H1 (cell line): ENCODE measurements around the gene TMEM120B. TPM values are rescaled to one million over a fixed set of nuclear protein-coding genes. Genes with fewer than 3 reads are reported as not detected.
A peak's percentile ranks its signal among the peaks of the same experiment; 100 is the strongest.

Source experiments
- CTCF ChIA-PET: fragments of 300-600 bp; sonication (Branson Sonifier 250); formaldehyde crosslinking; loops from one replicate; lab custom pipeline; 2021; ENCODE audit not compliant: partially characterized antibody; lab: Charles Lee
- POLR2A ChIA-PET: fragments of 300-600 bp; sonication (Branson Sonifier 250); formaldehyde crosslinking; loops from one replicate; lab custom pipeline; 2021; ENCODE audit warnings: inconsistent platforms; ENCODE audit not compliant: partially characterized antibody; lab: Charles Lee
- DNase-seq, 2 experiments: peaks; one replicate each; pipeline versions ENCODE4 v3.0.0 to v3.0.0-alpha.2; 2010 to 2022; ENCODE audit warnings: low spot score in 2 of 2, low read depth in 1 of 2, mixed read lengths in 1 of 2
- FAIRE-seq: peaks from 2 replicates; lab custom pipeline; 2011; peaks lifted over from hg19 to GRCh38; lab: Jason Lieb, UNC
- H2AFZ ChIP-seq: 2 replicates; pipeline ENCODE4 v1.8.1; 2012; ENCODE audit warnings: low read length, inconsistent platforms
- H2AK5ac ChIP-seq: 2 replicates; pipeline ENCODE4 v1.6.1; 2013; ENCODE audit warnings: low read depth, low read length
- H2BK120ac ChIP-seq: replicated peaks from 2 replicates; pipeline ENCODE3; 2013; ENCODE audit warnings: low read depth, low read length, inconsistent platforms
- H2BK12ac ChIP-seq: 2 replicates; pipeline ENCODE4 v1.6.1; 2013; ENCODE audit warnings: low read depth, low read length
- H2BK15ac ChIP-seq: 2 replicates; pipeline ENCODE4 v1.6.1; 2013; ENCODE audit warnings: low read length
- H2BK20ac ChIP-seq: 2 replicates; pipeline ENCODE4 v1.6.1; 2013; ENCODE audit warnings: low read length
- H2BK5ac ChIP-seq: 2 replicates; pipeline ENCODE4 v1.6.1; 2013; ENCODE audit warnings: low read depth, low read length
- H3K14ac ChIP-seq: 2 replicates; pipeline ENCODE4 v1.6.1; 2013; ENCODE audit warnings: inconsistent platforms; ENCODE audit not compliant: insufficient read length
- H3K18ac ChIP-seq: 2 replicates; pipeline ENCODE4 v1.6.1; 2013; ENCODE audit warnings: low read length; ENCODE audit errors: extremely low read depth
- H3K23ac ChIP-seq: 2 replicates; pipeline ENCODE4 v1.6.1; 2013; ENCODE audit warnings: inconsistent platforms; ENCODE audit not compliant: insufficient read length
- H3K23me2 ChIP-seq: 2 replicates; pipeline ENCODE4 v1.6.1; 2013; ENCODE audit warnings: low read depth, low read length
- H3K27ac ChIP-seq: 2 replicates; pipeline ENCODE4 v1.6.1; 2011; ENCODE audit warnings: low read depth, low read length, inconsistent platforms
- H3K27me3 ChIP-seq, 4 experiments: replicated peaks in 1 of 4; 1 replicate in 1 of 4; 2 replicates in 3 of 4; pipeline versions ENCODE4 v1.6.1 to v1.8.1; 2011 to 2013; ENCODE audit warnings: low read length in 3 of 4, mild to moderate bottlenecking in 3 of 4, inconsistent platforms in 2 of 4, mixed read lengths in 2 of 4, moderate library complexity in 1 of 4; ENCODE audit not compliant: control insufficient read depth in 3 of 4, insufficient read depth in 3 of 4; ENCODE audit errors: extremely low read depth in 1 of 4
- H3K36me3 ChIP-seq, 4 experiments: 2 replicates each; pipeline versions ENCODE4 v1.6.1 to v1.8.1; 2011 to 2013; ENCODE audit warnings: mild to moderate bottlenecking in 4 of 4, low read length in 3 of 4, moderate library complexity in 2 of 4, control low read depth in 1 of 4, inconsistent platforms in 1 of 4; ENCODE audit not compliant: insufficient read depth in 4 of 4, control insufficient read depth in 2 of 4
- H3K4ac ChIP-seq: replicated peaks from 2 replicates; pipeline ENCODE3; 2013; ENCODE audit warnings: low read length, low read depth, mixed read lengths, inconsistent platforms; ENCODE audit not compliant: insufficient read length
- H3K4me1 ChIP-seq, 4 experiments: replicated peaks in 1 of 4; 1 replicate in 1 of 4; 2 replicates in 3 of 4; pipeline versions ENCODE4 v1.6.1 to v1.8.1; 2011 to 2013; ENCODE audit warnings: low read length in 3 of 4, inconsistent platforms in 2 of 4, mixed read lengths in 1 of 4; ENCODE audit not compliant: insufficient read depth in 4 of 4, control insufficient read depth in 3 of 4
- H3K4me2 ChIP-seq, 2 experiments: 2 replicates each; pipeline versions ENCODE4 v1.6.1 to v1.8.1; 2011 to 2013; ENCODE audit warnings: low read depth in 2 of 2, low read length in 2 of 2, control low read depth in 1 of 2, inconsistent platforms in 1 of 2, mild to moderate bottlenecking in 1 of 2; ENCODE audit not compliant: insufficient read depth in 1 of 2
- H3K4me3 ChIP-seq, 4 experiments: fragments of 200-600, 300-600 bp in 1 of 4; sonication (generic), shearing (Covaris generic), sonication (Bioruptor Twin) in 1 of 4; 2 replicates each; pipeline versions ENCODE4 v1.5.1 to v1.8.1; 2011 to 2016; ENCODE audit warnings: low read length in 4 of 4, low read depth in 3 of 4, control low read depth in 2 of 4, inconsistent platforms in 2 of 4, mild to moderate bottlenecking in 2 of 4, mixed read lengths in 1 of 4, moderate library complexity in 1 of 4; ENCODE audit not compliant: insufficient read depth in 2 of 4; ENCODE audit errors: extremely low read depth in 1 of 4
- H3K56ac ChIP-seq: replicated peaks from 2 replicates; pipeline ENCODE3; 2013; ENCODE audit warnings: low read depth, mild to moderate bottlenecking, mixed read lengths, low read length, inconsistent platforms; ENCODE audit not compliant: insufficient read length
- H3K79me1 ChIP-seq: 2 replicates; pipeline ENCODE4 v1.6.1; 2013; ENCODE audit warnings: low read depth, low read length, control low read depth
- H3K79me2 ChIP-seq, 2 experiments: 2 replicates each; pipeline versions ENCODE4 v1.6.1 to v1.8.1; 2012 to 2013; ENCODE audit warnings: low read length in 2 of 2, mild to moderate bottlenecking in 2 of 2, inconsistent platforms in 1 of 2; ENCODE audit not compliant: insufficient read depth in 2 of 2, control insufficient read depth in 1 of 2
- H3K9ac ChIP-seq, 4 experiments: replicated peaks in 1 of 4; 1 replicate in 1 of 4; 2 replicates in 3 of 4; pipeline versions ENCODE4 v1.6.1 to v1.8.1; 2011 to 2013; ENCODE audit warnings: low read depth in 3 of 4, low read length in 3 of 4, control low read depth in 2 of 4, mild to moderate bottlenecking in 2 of 4, moderate library complexity in 2 of 4, inconsistent platforms in 1 of 4; ENCODE audit errors: extremely low read depth in 1 of 4
- H3K9me3 ChIP-seq, 2 experiments: 2 replicates each; pipeline versions ENCODE4 v1.6.1 to v1.8.1; 2012 to 2013; ENCODE audit warnings: mild to moderate bottlenecking in 2 of 2, moderate library complexity in 2 of 2, control low read depth in 1 of 2, inconsistent platforms in 1 of 2, low read depth in 1 of 2, low read length in 1 of 2, mixed read lengths in 1 of 2; ENCODE audit not compliant: insufficient read depth in 2 of 2
- H4K20me1 ChIP-seq, 2 experiments: replicated peaks in 1 of 2; 2 replicates each; pipeline versions ENCODE3 to v1.8.1; 2011 to 2013; ENCODE audit warnings: inconsistent platforms in 2 of 2, low read length in 2 of 2, mild to moderate bottlenecking in 1 of 2; ENCODE audit not compliant: insufficient read depth in 2 of 2, control insufficient read depth in 1 of 2
- H4K5ac ChIP-seq: 2 replicates; pipeline ENCODE4 v1.6.1; 2013; ENCODE audit warnings: low read length, low read depth, mixed read lengths, inconsistent platforms; ENCODE audit not compliant: insufficient read length
- H4K8ac ChIP-seq: 2 replicates; pipeline ENCODE4 v1.8.0; 2013; ENCODE audit warnings: mild to moderate bottlenecking, moderate library complexity, low read length, inconsistent platforms; ENCODE audit not compliant: insufficient read depth; ENCODE audit errors: extremely low read depth
- H4K91ac ChIP-seq: replicated peaks from 2 replicates; pipeline ENCODE3; 2013; ENCODE audit warnings: low read length, mixed read lengths, inconsistent platforms; ENCODE audit not compliant: insufficient read length
- CBX8 ChIP-seq: fragments of 300-800, 300-1000 bp; sonication (generic); IDR thresholded peaks from 2 replicates; pipeline ENCODE4 v1.7.1; 2016; ENCODE audit warnings: low read depth, low read length, borderline replicate concordance
- EGR1 ChIP-seq: IDR thresholded peaks from 2 replicates; pipeline ENCODE4 v1.6.1; 2011; ENCODE audit warnings: low read depth, low read length, borderline replicate concordance
- JUN ChIP-seq: IDR thresholded peaks from 2 replicates; pipeline ENCODE4 v1.6.1; 2011; ENCODE audit warnings: low read depth, mild to moderate bottlenecking, improper control_type of control experiment, low read length
- KDM1A ChIP-seq: fragments of 200-600, 300-600 bp; sonication (generic); IDR thresholded peaks from 2 replicates; pipeline ENCODE4 v1.7.1; 2016; ENCODE audit warnings: mild to moderate bottlenecking, low read length, borderline replicate concordance
- POLR2AphosphoS5 ChIP-seq: IDR thresholded peaks from 2 replicates; pipeline ENCODE4 v1.6.1; 2011; ENCODE audit warnings: low read depth, low read length
- RBBP5 ChIP-seq: IDR thresholded peaks from 2 replicates; pipeline ENCODE4 v1.7.1; 2012; ENCODE audit warnings: low read depth, mild to moderate bottlenecking, inconsistent platforms, low read length, moderate library complexity, borderline replicate concordance
- SIN3A ChIP-seq, 2 experiments: IDR thresholded peaks in 1 of 2; conservative IDR thresholded peaks in 1 of 2; 2 replicates each; pipeline ENCODE4 v1.6.1; 2011 to 2012; ENCODE audit warnings: low read length in 2 of 2, improper control_type of control experiment in 1 of 2, low read depth in 1 of 2, mild to moderate bottlenecking in 1 of 2
- SIX5 ChIP-seq: IDR thresholded peaks from 2 replicates; pipeline ENCODE4 v1.6.1; 2011; ENCODE audit warnings: mild to moderate bottlenecking, low read depth, low read length
- SP2 ChIP-seq: IDR thresholded peaks from 2 replicates; pipeline ENCODE4 v1.6.1; 2012; ENCODE audit warnings: mild to moderate bottlenecking, low read length, inconsistent platforms
- SP4 ChIP-seq: IDR thresholded peaks from 2 replicates; pipeline ENCODE4 v1.6.1; 2012; ENCODE audit warnings: low read length, inconsistent platforms
- TBP ChIP-seq: IDR thresholded peaks from 2 replicates; pipeline ENCODE4 v1.6.1; 2011; ENCODE audit warnings: low read depth, low read length, improper control_type of control experiment
- TEAD4 ChIP-seq: IDR thresholded peaks from 2 replicates; pipeline ENCODE4 v1.6.1; 2012; ENCODE audit warnings: low read depth, low read length, inconsistent platforms, mixed read lengths
- WGBS, 2 experiments: shearing (Covaris generic) in 1 of 2; methylation state at CpG; one replicate each; pipeline versions ENCODE4 v1.1.6 to v1.1.7; 2013 to 2015; ENCODE audit warnings: low lambda C conversion rate in 2 of 2, mixed read lengths in 2 of 2, inconsistent platforms in 1 of 2, low coverage in 1 of 2, missing lambda C conversion rate in 1 of 2; ENCODE audit not compliant: insufficient replicate concordance in 2 of 2, insufficient coverage in 1 of 2, insufficient read length in 1 of 2; ENCODE audit errors: extremely low coverage in 1 of 2, missing lambda C conversion rate in 1 of 2; 5-methylcytosine and 5-hydroxymethylcytosine counted together
- polyA plus RNA-seq, 7 experiments: library from polyadenylated mRNA; depleted of rRNA in 3 of 7; stranded (reverse) in 5 of 7; unstranded in 2 of 7; fragments of >200 nt in 5 of 7; fragments of 200-250 nt in 2 of 7; gene quantifications; 1 replicate in 5 of 7; 2 replicates in 1 of 7; 4 replicates in 1 of 7; pipeline versions ENCODE4 v1.2.1 to v1.2.3, GENCODE V29; 2011 to 2013; ENCODE audit warnings: missing spikeins in 2 of 7, mixed read lengths in 2 of 7
- total RNA-seq: library from RNA; stranded (reverse); fragmentation: NEBNext Ultra II Directional; extraction: Animal tissue kit (Norgen Biotek cat#: 25700); gene quantifications from 2 replicates; pipeline ENCODE4 v1.2.1, GENCODE V29; 2021

The TMEM120B gene
- total and polyA plus RNA-seq, 2 of the 8 experiments (the other 6 are each of a cell fraction or from before 2014, with no cell fraction given), result 22.0 to 29.1 TPM

DNA sequence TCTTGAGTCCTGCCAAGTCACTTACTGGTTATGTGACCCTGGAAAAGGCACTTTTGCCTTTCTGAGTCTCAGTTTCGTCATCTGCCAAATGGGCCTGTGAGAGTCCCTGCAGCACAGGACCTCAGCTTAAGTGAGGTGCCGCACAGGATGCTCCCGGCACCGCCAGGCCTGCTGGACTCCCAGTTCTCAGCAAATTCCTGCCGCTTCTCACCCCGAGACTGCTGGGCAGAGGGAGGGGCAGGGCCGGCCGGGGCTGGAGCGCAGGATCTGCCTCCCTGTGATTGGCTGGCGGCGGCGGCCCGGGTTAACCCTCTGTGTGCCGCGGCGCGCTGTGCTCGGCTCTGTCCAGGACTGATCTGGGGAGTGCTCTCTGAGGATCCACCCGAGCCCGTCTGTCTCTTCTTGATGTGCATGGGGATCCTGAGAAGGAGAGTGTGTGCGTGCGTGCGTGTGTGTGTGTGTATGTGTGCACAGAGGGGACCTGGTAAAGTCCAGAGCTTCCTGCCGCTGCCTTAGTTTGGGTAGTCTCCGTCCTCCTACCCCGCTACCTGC lies 99.8 kb downstream of the TMEM120B start:
- peak overlapping the region; percentile 88 to 97 for H3K4me2 ChIP-seq
- peak overlapping the region; percentile 71 for H2BK120ac ChIP-seq
- H2BK15ac ChIP-seq, result no peak overlapping the region
- H3K36me3 ChIP-seq, result peaks cover 4 to 47% (median 23%) of the 10 kb centered on the region in 4 experiments
- no peak for FAIRE-seq
- peak overlapping the region; percentile 93; the same call in 1 of the 2 replicates for H2BK5ac ChIP-seq
- H3K23me2 ChIP-seq, result peaks cover 9% of the 10 kb centered on the region
- peak overlapping the region; percentile 94 for H3K56ac ChIP-seq
- H4K8ac ChIP-seq, result peak overlapping the region; percentile 38; the same call in 1 of the 2 replicates
- peak overlapping the region in 3 of 4 experiments; percentile 36 to 59 (median 42); a peak in 4 of 7 replicates for H3K9ac ChIP-seq
- H2BK12ac ChIP-seq, result no peak overlapping the region
- no peak overlapping the region for H2AFZ ChIP-seq
- ChIA-PET CTCF (interaction anchor here (0.5 to 12.0 kb wide), 24 partner anchors 10 to 339 kb away, joined by 3 to 363 read pairs (median 4); partner anchors contain the start of genes ORAI1, PSMD9 and RHOF), POLR2A (interaction anchor here (0.7 to 27.9 kb wide), 7 partner anchors 13 to 282 kb away, joined by 3 to 958 read pairs (median 6); partner anchors contain the start of genes PSMD9, RHOF, SETD1B and TMEM120B)
- DNase-seq, result peak in 1 of 2 experiments; percentile 91
- H3K79me1 ChIP-seq, result peaks cover 12% of the 10 kb centered on the region
- peaks cover 0 to 36% of the 10 kb centered on the region in 2 experiments; a peak in 2 of 4 replicates for H3K79me2 ChIP-seq
- H3K18ac ChIP-seq, result peak overlapping the region; percentile 83
- peak overlapping the region; percentile 80 for H3K4ac ChIP-seq
- H2AK5ac ChIP-seq, result no peak overlapping the region; the same call in 1 of the 2 replicates
- no peak overlapping the region for H3K14ac ChIP-seq
- peak overlapping the region; percentile 98 for H4K5ac ChIP-seq
- H3K4me3 ChIP-seq, result peak overlapping the region; percentile 70 to 83 (median 76)
- H4K91ac ChIP-seq, result peak overlapping the region; percentile 71
- WGBS, 2 experiments, result 5% methylated on average over 23 of the region's 26 CpGs; no CpG with 5 or more reads in 1 of the 2 experiments
- peaks cover 0 to 10% of the 10 kb centered on the region in 2 experiments for H4K20me1 ChIP-seq
- H3K23ac ChIP-seq, result no peak overlapping the region
- H3K27ac ChIP-seq, result no peak overlapping the region
- no peaks in the 10 kb centered on the region for H3K9me3 ChIP-seq
- H3K27me3 ChIP-seq, result no peaks in the 10 kb centered on the region
- no peak overlapping the region for H2BK20ac ChIP-seq
- peaks cover 7 to 25% (median 14%) of the 10 kb centered on the region in 4 experiments for H3K4me1 ChIP-seq
- no peak for TF ChIP-seq SIX5
- peak; percentile 79; the same call in 1 of the 2 replicates for TF ChIP-seq SP4
- TF ChIP-seq SP2, result no peak
- peak in 1 of 2 experiments; percentile 49; a peak in 2 of 4 replicates for TF ChIP-seq SIN3A (conservative IDR thresholded peaks at IDR 0.05 in 1 of 2, IDR thresholded peaks at IDR 0.05 in 1 of 2; ENCODE audit: low read depth in 1 of 2, low read length in 2 of 2)
- TF ChIP-seq KDM1A, result peak; percentile 98
- no peak for TF ChIP-seq JUN
- peak; percentile 19; the same call in 1 of the 2 replicates for TF ChIP-seq TBP
- no peak for TF ChIP-seq CBX8
- TF ChIP-seq POLR2AphosphoS5, result peak; percentile 50; the same call in 1 of the 2 replicates
- no peak for TF ChIP-seq EGR1
- TF ChIP-seq TEAD4, result peak; percentile 62; the same call in 1 of the 2 replicates
- TF ChIP-seq RBBP5, result peak; percentile 52; the same call in 1 of the 2 replicates
